Lower leg skin (tissue), 3 donors: ENCODE results near the gene SOWAHA.

ENCODE experiments used
- POLR2A ChIP-seq, 2 donors: fragments of 450-650 bp; IDR thresholded peaks; one replicate each; pipeline ENCODE4 v1.6.1; 2016 to 2017; ENCODE audit warnings: antibody characterized with exemption in 2 of 2, mild to moderate bottlenecking in 1 of 2, moderate library complexity in 1 of 2
- TF ChIP-seq, protein P1 (sequence below), 3 donors: fragments of 450-650 bp; IDR thresholded peaks; one replicate each; pipeline ENCODE4 v1.5.1; 2016; ENCODE audit warnings: antibody characterized with exemption in 3 of 3, mild to moderate bottlenecking in 3 of 3, moderate library complexity in 2 of 3

GRCh38 chr5:132821791-132822190 lies 8.7 kb downstream of the SOWAHA start:
- TF ChIP-seq, protein P1, sequence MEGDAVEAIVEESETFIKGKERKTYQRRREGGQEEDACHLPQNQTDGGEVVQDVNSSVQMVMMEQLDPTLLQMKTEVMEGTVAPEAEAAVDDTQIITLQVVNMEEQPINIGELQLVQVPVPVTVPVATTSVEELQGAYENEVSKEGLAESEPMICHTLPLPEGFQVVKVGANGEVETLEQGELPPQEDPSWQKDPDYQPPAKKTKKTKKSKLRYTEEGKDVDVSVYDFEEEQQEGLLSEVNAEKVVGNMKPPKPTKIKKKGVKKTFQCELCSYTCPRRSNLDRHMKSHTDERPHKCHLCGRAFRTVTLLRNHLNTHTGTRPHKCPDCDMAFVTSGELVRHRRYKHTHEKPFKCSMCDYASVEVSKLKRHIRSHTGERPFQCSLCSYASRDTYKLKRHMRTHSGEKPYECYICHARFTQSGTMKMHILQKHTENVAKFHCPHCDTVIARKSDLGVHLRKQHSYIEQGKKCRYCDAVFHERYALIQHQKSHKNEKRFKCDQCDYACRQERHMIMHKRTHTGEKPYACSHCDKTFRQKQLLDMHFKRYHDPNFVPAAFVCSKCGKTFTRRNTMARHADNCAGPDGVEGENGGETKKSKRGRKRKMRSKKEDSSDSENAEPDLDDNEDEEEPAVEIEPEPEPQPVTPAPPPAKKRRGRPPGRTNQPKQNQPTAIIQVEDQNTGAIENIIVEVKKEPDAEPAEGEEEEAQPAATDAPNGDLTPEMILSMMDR (IDR thresholded peaks at IDR 0.05), result no peak
- no peak for TF ChIP-seq POLR2A (IDR thresholded peaks at IDR 0.05)
